GM21576 (cell line): ENCODE measurements around the gene ZNF763.
A peak's percentile ranks its signal among the peaks of the same experiment; 100 is the strongest.
"Not testable (repeated sequence)": the region's sequence is repeated elsewhere in the genome, so short reads cannot be mapped to it uniquely, and the experiment has no call there.

Experiments
- ATAC-seq: cut with Tn5 transposase; IDR thresholded peaks from one replicate; pipeline ENCODE4 v1.9.1; 2021; ENCODE audit warnings: mild to moderate bottlenecking, moderate library complexity; ENCODE audit not compliant: unreplicated experiment

Gene ZNF763

GRCh38 chr19:11970174-11970573, 5.3 kb downstream of the ZNF763 start:
- no peak for ATAC-seq

GRCh38 chr19:11971041-11971440, 6.2 kb downstream of the ZNF763 start:
- ATAC-seq, result no peak

DNA sequence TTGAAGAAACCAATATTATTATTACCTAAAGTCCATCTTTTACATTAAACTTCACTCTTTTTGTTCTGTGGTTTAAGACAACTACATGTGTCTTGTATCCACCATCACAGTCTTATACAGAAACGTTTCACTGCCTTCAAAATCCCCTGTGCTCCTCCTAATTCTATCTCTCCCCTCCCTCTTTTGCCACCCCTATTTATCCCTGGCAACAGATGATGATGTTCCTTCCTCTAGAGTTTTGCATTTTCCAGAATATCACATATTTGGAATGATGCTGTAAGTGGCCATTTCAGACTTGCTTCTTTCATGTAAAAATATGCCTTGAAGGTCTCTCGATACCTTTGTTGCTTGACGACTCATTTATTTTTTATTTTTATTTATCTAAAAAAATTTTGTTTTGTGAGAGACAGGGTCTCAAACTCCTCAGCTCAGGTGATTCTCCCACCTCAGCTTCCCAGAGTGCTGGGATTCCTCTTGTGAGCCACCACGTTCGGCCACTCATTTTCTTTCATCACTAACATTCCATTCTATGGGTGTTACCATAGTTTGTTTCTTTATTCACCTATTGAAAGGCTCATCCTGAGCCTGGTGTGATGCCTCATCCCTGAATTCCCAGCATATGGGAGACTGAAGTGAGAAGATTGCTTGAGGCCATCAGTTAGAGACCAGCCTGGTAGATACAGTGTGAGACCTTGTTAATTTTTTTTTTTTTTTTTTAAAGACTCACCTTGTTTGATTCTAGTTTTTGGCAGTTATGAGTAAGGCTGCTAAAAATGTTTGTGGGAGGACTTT, 8.4 kb downstream of the ZNF763 start:
- ATAC-seq, result no peak

DNA sequence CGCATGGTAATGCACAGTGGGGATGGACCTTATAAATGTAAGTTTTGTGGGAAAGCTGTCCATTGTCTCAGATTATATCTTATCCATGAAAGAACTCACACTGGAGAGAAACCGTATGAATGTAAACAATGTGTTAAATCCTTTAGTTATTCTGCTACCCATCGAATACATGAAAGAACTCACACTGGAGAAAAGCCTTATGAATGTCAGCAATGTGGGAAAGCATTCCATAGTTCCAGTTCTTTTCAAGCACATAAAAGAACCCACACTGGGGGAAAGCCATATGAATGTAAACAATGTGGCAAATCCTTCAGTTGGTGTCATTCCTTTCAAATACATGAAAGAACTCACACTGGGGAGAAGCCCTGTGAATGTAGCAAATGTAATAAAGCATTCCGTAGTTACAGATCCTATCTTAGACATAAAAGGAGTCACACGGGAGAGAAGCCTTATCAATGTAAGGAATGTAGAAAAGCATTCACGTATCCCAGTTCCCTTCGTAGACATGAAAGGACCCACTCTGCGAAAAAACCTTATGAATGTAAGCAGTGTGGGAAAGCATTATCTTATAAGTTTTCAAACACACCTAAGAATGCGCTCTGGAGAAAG, 13.8 kb downstream of the ZNF763 start:
- no peak for ATAC-seq

DNA sequence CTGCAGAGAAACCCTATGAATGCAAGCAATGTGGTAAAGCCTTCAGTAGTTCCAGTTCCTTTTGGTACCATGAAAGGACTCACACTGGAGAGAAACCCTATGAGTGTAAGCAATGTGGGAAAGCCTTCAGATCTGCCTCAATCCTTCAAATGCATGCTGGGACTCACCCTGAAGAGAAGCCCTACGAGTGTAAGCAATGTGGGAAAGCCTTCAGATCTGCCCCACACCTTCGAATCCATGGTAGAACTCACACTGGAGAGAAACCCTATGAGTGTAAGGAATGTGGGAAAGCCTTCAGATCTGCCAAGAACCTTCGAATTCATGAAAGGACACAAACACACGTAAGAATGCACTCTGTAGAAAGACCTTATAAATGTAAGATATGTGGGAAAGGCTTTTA, 14.7 kb downstream of the ZNF763 start:
- no peak for ATAC-seq

- no peak for ATAC-seq
Observed at GRCh38 chr19:11982526-11982925, 17.7 kb downstream of the ZNF763 start.

GRCh38 chr19:11984986-11985385, 20.1 kb downstream of the ZNF763 start:
- no peak for ATAC-seq

DNA sequence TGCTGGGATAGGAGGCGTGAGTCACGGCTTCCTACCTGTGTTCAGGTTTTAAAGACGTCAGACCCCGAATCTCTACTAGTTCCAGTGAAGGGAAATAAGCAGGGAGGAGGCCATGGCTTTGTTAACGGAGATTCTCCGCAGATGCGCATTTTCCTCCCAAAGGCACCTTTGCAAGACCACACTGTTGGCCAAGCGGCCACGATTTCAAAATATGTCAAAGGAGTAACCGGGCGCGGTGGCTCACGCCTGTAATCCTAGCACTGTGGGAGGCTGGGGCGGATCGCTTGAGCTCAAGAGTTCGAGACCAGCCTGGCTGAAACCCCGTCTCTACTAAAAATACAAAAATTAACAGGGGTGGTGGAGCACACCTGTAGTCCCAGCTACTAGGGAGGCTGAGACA, 21.9 kb downstream of the ZNF763 start:
- ATAC-seq, result no peak

DNA sequence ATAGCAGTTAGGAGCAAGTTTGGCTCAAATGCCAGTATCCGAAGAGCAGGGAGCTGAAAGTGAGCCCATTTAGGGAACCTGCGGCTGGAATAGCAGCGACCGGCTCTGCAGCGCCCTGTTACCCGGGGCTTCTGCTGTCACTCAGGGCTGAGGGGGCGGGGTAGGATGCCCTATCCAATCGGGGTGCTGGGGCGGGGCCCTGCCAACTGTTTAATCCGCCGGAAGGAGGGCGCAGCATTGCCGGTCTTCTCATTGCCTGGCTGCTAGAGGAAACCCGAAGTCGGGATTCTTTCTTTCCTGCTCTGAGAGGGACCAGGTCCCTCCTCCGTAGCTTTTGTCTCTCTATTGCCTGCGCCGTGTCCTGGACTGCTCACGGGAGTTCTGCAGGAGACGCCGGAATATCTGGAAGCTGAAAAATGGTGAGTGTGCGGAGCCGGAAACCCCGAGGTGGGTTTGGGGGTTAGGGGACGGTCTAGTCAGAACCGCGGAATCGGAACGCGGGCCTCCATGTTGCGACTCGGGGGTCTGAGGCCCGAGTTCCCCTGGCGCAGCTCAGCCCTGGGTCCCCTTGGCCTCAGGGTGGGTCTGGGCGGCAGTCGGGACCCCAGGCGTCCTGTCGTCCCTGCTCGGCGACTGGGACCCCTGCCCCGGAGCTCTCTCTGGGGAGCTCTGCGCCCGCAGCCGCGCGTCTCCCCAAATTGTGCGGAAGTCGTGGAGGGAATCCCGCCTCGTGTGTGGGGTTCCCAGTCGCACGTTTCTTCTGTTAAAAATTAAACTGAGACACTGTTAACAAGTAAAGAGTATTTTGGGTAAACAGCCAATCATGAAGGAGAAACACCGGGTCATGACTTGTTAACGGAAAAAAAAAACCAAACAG, 22.8 kb downstream of the ZNF763 start:
- peak; percentile 77 for ATAC-seq

GRCh38 chr19:11989112-11989456, 24.2 kb downstream of the ZNF763 start:
- ATAC-seq, result no peak

DNA sequence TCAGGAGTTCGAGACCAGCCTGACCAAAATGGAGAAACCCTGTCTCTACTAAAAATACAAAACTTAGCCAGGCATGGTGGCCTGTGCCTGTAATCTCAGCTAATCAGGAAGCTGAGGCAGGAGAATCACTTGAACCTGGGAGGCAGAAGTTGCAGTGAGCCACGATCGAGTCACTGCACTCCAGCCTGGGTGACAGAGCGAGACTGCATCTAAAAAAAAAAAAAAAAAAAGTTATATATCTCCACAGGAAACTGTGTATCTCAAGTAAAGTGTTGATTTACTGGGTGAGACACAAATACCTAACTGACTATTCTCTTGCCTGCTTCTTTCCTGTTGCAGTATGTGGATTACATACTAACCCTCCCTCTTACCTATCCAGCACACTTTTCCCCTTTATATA, 27.1 kb downstream of the ZNF763 start:
- ATAC-seq, result not testable (repeated sequence)

GRCh38 chr19:11995174-11995573, 30.3 kb downstream of the ZNF763 start:
- ATAC-seq, result no peak

DNA sequence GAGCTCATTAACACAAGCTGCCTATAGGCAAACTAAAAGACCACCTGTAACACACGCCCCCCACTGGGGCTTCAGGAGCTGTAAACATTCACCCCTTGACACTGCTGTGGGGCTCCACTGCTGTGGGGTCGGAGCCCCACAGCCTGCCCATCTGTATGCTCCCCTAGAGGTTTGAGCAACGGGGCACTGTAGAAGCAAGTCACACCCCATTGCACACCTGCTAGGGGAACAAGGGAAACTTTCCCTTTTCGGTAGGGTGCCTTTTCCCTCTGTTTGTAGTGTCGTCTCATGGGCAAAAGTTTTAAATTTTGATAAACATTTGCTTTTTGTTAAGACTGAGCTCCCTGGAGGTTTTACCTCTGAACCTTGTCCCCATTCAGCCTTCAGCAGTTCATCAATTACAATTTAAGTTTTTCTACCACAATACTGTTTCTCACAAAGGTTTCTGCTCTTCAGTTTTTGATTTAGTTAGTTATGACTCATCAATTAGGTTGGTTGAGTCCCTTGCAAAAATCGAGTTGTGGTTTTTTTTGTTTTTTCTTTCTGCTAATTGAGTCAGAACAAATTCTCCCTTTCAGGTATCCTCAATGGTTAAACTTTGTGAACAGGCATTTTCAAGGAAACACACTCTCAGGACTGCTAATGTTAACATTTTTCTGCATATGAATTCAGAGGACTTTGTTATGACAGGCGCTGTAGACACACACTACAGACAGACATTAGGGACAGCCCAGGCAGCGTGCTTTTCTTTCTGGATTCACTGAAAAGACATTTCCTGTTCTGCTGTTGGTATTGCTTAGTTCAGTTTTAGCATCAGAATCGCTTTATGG, 35.5 kb downstream of the ZNF763 start:
- ATAC-seq, result peak; percentile 53

DNA sequence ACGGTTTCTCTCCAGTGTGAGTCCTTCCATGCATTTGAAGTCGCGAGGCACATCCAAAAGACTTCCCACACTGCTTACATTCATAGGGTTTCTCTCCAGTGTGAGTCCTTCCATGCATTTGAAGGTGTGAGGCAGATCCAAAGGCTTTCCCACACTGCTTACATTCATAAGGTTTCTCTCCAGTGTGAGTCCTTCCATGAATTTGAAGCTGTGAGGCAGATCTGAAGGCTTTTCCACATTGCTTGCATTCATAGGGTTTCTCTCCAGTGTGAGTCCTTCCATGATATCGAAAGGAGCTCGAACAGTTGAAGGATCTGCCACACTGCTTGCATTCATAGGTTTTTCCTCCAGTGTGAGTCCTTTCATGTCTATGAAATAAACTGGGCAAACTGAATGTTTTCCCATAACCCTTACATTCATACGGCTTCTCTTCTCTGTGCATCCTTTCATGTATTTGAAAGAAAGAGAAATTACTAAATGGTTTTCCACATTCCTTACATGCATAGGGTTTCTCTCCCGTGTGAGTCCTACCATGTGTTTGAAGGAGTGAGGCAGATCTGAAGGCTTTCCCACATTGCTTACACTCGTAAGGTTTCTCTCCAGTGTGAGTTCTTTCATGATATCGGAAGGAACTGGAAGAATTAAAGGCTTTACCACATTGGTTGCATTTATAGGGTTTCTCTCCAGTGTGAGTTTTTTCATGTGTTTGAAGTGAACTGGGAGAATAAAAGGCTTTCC, 50.3 kb downstream of the ZNF763 start:
- no peak for ATAC-seq

- no peak for ATAC-seq
Observed at GRCh38 chr19:12015753-12016116, 50.9 kb downstream of the ZNF763 start.
